Cardiac fibroblast (primary cell): ENCODE data around the gene PPP6C.
A peak's percentile ranks its signal among the peaks of the same experiment; 100 is the strongest.
"Not testable (repeated sequence)": the region's sequence is repeated elsewhere in the genome, so short reads cannot be mapped to it uniquely, and the experiment has no call there.

Experiments
- DNase-seq, 2 donors: peaks; one replicate each; pipeline versions ENCODE4 v3.0.0 to v3.0.0-alpha.2; 2010; ENCODE audit warnings: low read depth in 2 of 2
- H3K4me3 ChIP-seq, 2 donors: replicated peaks in 1 of 2; 1 replicate in 1 of 2; 2 replicates in 1 of 2; pipeline ENCODE4 v1.5.1; 2011; ENCODE audit warnings: low read depth in 2 of 2, low read length in 2 of 2, mild to moderate bottlenecking in 2 of 2, moderate library complexity in 1 of 2
- CTCF ChIP-seq: IDR thresholded peaks from one replicate; pipeline ENCODE4 v1.5.1; 2011; ENCODE audit warnings: low read depth, mild to moderate bottlenecking, low read length, inconsistent platforms

Gene PPP6C

GRCh38 chr9:125121146-125121545, 68.5 kb downstream of the PPP6C start:
- peak in 1 of 2 donors; percentile 78 for DNase-seq
- TF ChIP-seq CTCF, result no peak
- H3K4me3 ChIP-seq, result no peak overlapping the region

- peak in 1 of 2 donors; percentile 31 for DNase-seq
- TF ChIP-seq CTCF, result no peak
- H3K4me3 ChIP-seq, result no peak overlapping the region
Observed at GRCh38 chr9:125119643-125120286, 69.8 kb downstream of the PPP6C start.

GRCh38 chr9:125118696-125119095, 70.9 kb downstream of the PPP6C start:
- DNase-seq, H3K4me3 ChIP-seq: not testable (repeated sequence)

- H3K4me3 ChIP-seq, DNase-seq: not testable (repeated sequence)
Observed at GRCh38 chr9:125114503-125114902, 75.1 kb downstream of the PPP6C start.

GRCh38 chr9:125110464-125110863, 79.1 kb downstream of the PPP6C start:
- DNase-seq, result no peak
- no peak for TF ChIP-seq CTCF
- H3K4me3 ChIP-seq, result no peak overlapping the region

GRCh38 chr9:125108541-125108940, 81.1 kb downstream of the PPP6C start:
- not testable (repeated sequence) for H3K4me3 ChIP-seq, DNase-seq

GRCh38 chr9:125106285-125106893, 83.2 kb downstream of the PPP6C start:
- TF ChIP-seq CTCF, result no peak
- DNase-seq, result peak; percentile 59 to 77
- H3K4me3 ChIP-seq, result no peak overlapping the region

- TF ChIP-seq CTCF, result no peak
- no peak overlapping the region for H3K4me3 ChIP-seq
- no peak for DNase-seq
Observed at GRCh38 chr9:125103770-125104460, 85.7 kb downstream of the PPP6C start.
